ENCODE results near the gene MPC1.

MPC1 gene

DNA sequence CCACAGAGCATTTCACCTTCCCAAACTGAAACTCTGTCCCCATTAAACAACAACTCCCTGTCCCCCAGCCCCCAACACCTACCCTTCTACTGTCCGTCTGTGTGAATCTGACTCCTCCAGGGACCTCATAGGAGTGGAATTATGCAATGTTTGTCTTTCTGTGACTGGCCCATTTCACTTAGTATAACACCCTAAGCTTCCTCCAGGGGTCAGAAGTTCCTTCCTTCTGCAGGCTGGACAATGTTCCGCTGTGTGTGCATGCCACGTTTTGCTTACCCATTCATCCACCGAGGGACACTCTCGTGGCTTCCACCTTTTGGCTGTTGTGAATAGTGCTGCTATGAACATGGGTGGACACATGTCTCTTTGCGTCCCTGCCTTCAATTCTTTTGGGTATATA, 37.6 kb upstream of the MPC1 start:
- H3K4me3 ChIP-seq (replicated peaks; ENCODE audit: low read depth, low read length), result no peak overlapping the region
- no peak for DNase-seq (ENCODE audit: extremely low read depth, low read depth)
- TF ChIP-seq, protein P1, sequence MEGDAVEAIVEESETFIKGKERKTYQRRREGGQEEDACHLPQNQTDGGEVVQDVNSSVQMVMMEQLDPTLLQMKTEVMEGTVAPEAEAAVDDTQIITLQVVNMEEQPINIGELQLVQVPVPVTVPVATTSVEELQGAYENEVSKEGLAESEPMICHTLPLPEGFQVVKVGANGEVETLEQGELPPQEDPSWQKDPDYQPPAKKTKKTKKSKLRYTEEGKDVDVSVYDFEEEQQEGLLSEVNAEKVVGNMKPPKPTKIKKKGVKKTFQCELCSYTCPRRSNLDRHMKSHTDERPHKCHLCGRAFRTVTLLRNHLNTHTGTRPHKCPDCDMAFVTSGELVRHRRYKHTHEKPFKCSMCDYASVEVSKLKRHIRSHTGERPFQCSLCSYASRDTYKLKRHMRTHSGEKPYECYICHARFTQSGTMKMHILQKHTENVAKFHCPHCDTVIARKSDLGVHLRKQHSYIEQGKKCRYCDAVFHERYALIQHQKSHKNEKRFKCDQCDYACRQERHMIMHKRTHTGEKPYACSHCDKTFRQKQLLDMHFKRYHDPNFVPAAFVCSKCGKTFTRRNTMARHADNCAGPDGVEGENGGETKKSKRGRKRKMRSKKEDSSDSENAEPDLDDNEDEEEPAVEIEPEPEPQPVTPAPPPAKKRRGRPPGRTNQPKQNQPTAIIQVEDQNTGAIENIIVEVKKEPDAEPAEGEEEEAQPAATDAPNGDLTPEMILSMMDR (IDR thresholded peaks at IDR 0.05; ENCODE audit: low read depth, low read length, missing control alignments), result peak; percentile 6

GRCh38 chr6:166419717-166420116, 37.0 kb upstream of the MPC1 start:
- no peak overlapping the region for H3K4me3 ChIP-seq (replicated peaks; ENCODE audit: low read depth, low read length)
- TF ChIP-seq, protein P1 (IDR thresholded peaks at IDR 0.05; ENCODE audit: low read depth, low read length, missing control alignments), result no peak
- DNase-seq (ENCODE audit: extremely low read depth, low read depth), result no peak

DNA sequence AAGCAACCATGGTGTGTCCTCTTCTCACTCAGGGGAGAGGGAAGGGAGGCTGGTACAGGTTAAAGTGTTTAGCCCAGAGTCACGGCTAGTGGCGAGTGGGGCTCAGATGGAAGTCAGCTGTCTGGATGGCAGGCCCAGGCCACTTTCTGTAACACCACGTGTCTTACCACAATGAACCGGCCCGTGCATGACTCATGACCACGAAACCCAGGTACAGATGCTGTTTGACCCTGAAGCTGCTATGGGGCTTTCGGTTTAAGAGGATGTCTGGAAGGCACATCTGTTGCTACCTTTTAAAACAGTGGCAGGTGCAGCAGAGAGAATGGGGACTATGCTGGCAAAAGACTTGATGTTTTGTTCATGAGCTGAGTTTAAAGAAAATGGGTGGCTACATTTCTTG, 36.5 kb upstream of the MPC1 start:
- DNase-seq (ENCODE audit: extremely low read depth, low read depth), result peak; percentile 74
- H3K4me3 ChIP-seq (replicated peaks; ENCODE audit: low read depth, low read length), result no peak overlapping the region
- TF ChIP-seq, protein P1 (IDR thresholded peaks at IDR 0.05; ENCODE audit: low read depth, low read length, missing control alignments), result no peak

DNA sequence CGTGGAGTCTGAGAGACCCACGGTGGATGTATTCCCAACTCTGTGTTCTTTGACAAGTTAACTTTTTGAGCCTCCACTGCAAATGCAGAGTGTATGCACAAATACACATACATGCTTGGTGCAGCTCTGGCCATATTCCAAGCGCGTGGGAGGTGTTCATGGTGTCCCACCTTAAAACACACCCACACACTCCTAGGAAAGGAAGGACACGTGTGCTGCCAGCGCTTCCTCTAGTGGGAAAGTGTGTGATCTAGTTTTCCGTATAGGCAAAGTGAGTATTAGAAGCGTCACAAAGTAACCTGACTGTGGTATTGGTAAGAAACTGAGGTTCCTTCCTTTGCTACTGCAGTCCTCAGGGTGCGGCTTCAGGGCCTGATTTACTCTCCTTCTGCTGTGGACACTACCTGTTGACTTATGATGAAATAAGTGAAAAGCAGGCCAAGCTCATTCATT, 36.0 kb upstream of the MPC1 start:
- DNase-seq (ENCODE audit: extremely low read depth, low read depth), result no peak
- TF ChIP-seq, protein P1 (IDR thresholded peaks at IDR 0.05; ENCODE audit: low read depth, low read length, missing control alignments), result no peak
- no peak overlapping the region for H3K4me3 ChIP-seq (replicated peaks; ENCODE audit: low read depth, low read length)

GRCh38 chr6:166417285-166417691, 34.5 kb upstream of the MPC1 start:
- H3K4me3 ChIP-seq (replicated peaks; ENCODE audit: low read depth, low read length), result no peak overlapping the region
- TF ChIP-seq, protein P1 (IDR thresholded peaks at IDR 0.05; ENCODE audit: low read depth, low read length, missing control alignments), result no peak
- DNase-seq (ENCODE audit: extremely low read depth, low read depth), result no peak

- no peak overlapping the region for H3K4me3 ChIP-seq (replicated peaks; ENCODE audit: low read depth, low read length)
- no peak for DNase-seq (ENCODE audit: extremely low read depth, low read depth)
- TF ChIP-seq, protein P1 (IDR thresholded peaks at IDR 0.05; ENCODE audit: low read depth, low read length, missing control alignments), result no peak
These were observed 33.1 kb upstream of the MPC1 start for GRCh38 chr6:166415833-166416347.

DNA sequence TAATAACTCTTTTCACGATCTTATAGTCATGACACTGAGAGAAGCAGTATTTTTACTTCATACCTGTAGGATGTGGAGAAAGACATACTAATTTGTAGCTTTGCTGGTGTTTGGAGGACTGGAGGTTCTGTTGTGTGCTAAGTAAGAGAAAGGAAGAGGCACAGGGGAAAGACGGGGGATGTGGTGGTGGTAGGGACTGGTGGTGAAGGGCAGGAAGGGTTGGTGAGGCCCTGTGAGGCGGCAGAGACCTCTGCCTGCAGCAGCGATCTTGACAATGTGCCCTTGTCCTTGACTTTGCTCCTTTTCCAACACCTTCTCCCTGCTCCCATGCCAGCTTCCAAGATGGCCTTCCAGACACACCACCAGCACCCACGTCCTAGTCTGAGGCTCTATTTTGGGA, 32.6 kb upstream of the MPC1 start:
- no peak for DNase-seq (ENCODE audit: extremely low read depth, low read depth)
- TF ChIP-seq, protein P1 (IDR thresholded peaks at IDR 0.05; ENCODE audit: low read depth, low read length, missing control alignments), result no peak
- H3K4me3 ChIP-seq (replicated peaks; ENCODE audit: low read depth, low read length), result no peak overlapping the region
